ENCODE data around the gene ACIN1. TPM values are rescaled to one million over a fixed set of nuclear protein-coding genes. Genes with fewer than 3 reads are reported as not detected.

Gene ACIN1
- total and polyA plus RNA-seq, 9 of the 15 experiments (the other 6 are each of a cell fraction or from before 2014, with no cell fraction given) = 5.0 to 196 (median 129) TPM

GRCh38 chr14:23095196-23096108, 516 bp upstream of the ACIN1 start, which contains the start of gene C14orf119 (continued):
- TF ChIP-seq ZKSCAN8 (CRISPR knock-in tag; IDR thresholded peaks at IDR 0.05) = no peak
- TF ChIP-seq, protein P1, sequence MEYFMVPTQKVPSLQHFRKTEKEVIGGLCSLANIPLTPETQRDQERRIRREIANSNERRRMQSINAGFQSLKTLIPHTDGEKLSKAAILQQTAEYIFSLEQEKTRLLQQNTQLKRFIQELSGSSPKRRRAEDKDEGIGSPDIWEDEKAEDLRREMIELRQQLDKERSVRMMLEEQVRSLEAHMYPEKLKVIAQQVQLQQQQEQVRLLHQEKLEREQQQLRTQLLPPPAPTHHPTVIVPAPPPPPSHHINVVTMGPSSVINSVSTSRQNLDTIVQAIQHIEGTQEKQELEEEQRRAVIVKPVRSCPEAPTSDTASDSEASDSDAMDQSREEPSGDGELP (CRISPR knock-in tag; IDR thresholded peaks at IDR 0.05; ENCODE audit: borderline replicate concordance) = no peak; the same call in 1 of the 2 replicates
- TF ChIP-seq, protein P2, sequence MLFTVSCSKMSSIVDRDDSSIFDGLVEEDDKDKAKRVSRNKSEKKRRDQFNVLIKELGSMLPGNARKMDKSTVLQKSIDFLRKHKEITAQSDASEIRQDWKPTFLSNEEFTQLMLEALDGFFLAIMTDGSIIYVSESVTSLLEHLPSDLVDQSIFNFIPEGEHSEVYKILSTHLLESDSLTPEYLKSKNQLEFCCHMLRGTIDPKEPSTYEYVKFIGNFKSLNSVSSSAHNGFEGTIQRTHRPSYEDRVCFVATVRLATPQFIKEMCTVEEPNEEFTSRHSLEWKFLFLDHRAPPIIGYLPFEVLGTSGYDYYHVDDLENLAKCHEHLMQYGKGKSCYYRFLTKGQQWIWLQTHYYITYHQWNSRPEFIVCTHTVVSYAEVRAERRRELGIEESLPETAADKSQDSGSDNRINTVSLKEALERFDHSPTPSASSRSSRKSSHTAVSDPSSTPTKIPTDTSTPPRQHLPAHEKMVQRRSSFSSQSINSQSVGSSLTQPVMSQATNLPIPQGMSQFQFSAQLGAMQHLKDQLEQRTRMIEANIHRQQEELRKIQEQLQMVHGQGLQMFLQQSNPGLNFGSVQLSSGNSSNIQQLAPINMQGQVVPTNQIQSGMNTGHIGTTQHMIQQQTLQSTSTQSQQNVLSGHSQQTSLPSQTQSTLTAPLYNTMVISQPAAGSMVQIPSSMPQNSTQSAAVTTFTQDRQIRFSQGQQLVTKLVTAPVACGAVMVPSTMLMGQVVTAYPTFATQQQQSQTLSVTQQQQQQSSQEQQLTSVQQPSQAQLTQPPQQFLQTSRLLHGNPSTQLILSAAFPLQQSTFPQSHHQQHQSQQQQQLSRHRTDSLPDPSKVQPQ (CRISPR knock-in tag; IDR thresholded peaks at IDR 0.05; ENCODE audit: borderline replicate concordance) = no peak
- no peak; the same call in 1 of the 2 replicates for TF ChIP-seq ZBTB9 (CRISPR knock-in tag; IDR thresholded peaks at IDR 0.05)
- 0 out of 2 replicates have a peak, but pooled peaks have one; percentile 33 for TF ChIP-seq ARID3A (IDR thresholded peaks at IDR 0.05; ENCODE audit: borderline replicate concordance, low read depth, low read length)
- TF ChIP-seq RUNX1 (IDR thresholded peaks at IDR 0.05; ENCODE audit: low read depth) = no peak
- TF ChIP-seq NCOA6 (IDR thresholded peaks at IDR 0.05) = no peak
- TF ChIP-seq EWSR1 (IDR thresholded peaks at IDR 0.05; ENCODE audit: borderline replicate concordance, low read depth, partially characterized antibody) = no peak
- TF ChIP-seq ZNF707 (CRISPR knock-in tag; conservative IDR thresholded peaks at IDR 0.05) = no peak
- TF ChIP-seq DPF2 (IDR thresholded peaks at IDR 0.05) = peak; percentile 59
- TF ChIP-seq FOXM1 (IDR thresholded peaks at IDR 0.05; ENCODE audit: low read depth) = no peak; the same call in none of the 2 replicates
- TF ChIP-seq FOXM1 (CRISPR knock-in tag; IDR thresholded peaks at IDR 0.05; ENCODE audit: low read depth) = no peak
- TF ChIP-seq FOXA1 (IDR thresholded peaks at IDR 0.05; ENCODE audit: borderline replicate concordance) = no peak
- TF ChIP-seq NR3C1 (CRISPR knock-in tag; IDR thresholded peaks at IDR 0.05) = no peak
- peak; percentile 66; the same call in 1 of the 2 replicates for TF ChIP-seq TARDBP (IDR thresholded peaks at IDR 0.05)
- no peak for TF ChIP-seq PRPF4 (IDR thresholded peaks at IDR 0.05; ENCODE audit: insufficient read depth, low read depth, low read length, poor library complexity, severe bottlenecking)

Data from K562 (cell line).